ENCODE results near the gene ZNF358.

Gene ZNF358

DNA sequence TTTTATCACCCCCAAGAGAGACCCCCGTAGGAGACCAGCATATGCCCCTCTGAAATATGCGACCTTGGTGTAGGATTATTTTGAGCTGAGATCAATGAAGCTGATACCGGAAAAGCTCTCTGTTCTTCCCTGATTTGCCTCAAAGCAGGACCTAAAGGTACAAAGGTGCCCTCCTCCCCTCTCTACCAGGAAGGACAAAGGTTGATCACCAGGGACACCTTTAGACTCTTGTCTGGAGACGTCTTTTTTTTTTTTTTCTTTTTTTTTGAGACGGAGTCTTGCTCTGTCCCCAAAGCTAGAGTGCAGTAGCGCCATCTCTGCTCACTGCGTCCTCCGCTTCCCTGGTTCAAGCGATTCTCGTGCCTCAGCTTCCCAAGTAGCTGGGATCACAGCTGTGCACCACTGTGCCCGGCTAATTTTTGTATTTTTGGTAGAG, 26.3 kb upstream of the ZNF358 start:
- no peak for DNase-seq

GRCh38 chr19:7492142-7492541, 23.8 kb upstream of the ZNF358 start:
- no peak for DNase-seq

DNA sequence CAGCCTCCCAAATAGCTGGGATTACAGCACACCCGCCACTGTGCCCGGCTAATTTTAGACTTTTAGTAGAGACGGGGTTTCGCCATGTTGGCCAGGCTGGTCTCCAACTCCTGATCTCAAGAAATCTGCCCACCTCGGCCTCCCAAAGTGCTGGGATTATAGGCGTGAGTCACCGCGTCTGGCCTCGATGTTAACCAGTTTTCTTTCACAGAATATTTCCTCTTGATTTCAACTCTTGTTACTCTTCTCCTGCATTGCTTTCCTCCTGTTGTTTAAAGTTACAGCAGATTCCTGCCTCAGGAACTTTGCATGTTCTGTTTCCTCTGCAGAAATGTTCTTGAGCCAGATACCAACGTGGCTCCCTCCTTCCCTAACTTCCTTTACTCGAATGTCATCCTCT, 23.3 kb upstream of the ZNF358 start:
- no peak for DNase-seq

GRCh38 chr19:7494416-7495098, 21.3 kb upstream of the ZNF358 start:
- DNase-seq = no peak

DNA sequence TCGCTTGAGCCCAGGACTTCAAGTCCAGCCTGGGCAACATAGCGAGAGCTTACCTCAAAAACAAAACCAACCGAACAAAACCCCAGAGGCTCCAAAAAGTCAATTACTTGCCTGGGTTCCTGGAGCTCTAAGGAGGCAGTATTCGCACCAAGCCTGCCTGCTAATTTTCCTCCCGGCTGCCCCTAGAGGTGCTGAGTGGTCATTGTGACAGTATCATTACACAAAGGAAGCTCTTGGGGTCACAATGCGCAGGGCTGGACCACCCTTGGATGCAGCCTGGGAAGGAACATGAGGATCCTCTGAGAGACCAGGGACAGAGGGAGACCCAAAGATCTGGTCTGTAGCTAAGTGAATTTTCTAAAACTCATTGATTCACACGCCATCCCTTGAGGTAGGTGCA, 18.6 kb upstream of the ZNF358 start:
- DNase-seq = no peak

DNA sequence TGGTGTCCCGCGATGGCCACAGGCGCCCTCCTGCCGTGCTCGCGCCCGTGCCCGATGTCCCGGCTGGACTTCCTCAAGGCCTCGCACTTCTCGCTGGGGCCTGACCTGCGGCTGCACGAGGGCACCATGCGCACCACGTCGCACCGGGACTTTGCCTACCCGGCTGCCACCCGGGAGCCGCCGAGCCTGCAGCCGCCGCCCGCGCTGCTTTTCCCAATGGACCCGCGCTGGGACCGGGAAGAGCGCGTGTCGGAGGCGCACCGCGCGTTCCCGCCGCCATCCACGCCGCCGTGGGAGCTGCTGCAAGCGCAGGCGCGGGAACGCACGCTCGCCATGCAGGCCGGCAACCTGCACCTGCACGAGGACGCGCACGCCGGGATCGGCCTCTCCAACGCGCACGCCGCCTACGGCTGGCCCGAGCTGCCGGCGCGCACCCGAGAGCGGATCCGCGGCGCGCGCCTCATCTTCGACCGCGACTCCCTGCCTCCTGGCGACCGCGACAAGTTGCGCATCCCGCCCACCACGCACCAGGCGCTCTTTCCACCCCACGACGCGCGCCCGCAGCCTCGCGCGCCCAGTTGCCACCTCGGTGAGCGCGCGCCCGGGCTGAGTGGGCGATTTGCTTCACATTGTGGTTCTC, 15.0 kb upstream of the ZNF358 start:
- peak; percentile 37 for DNase-seq

- DNase-seq = no peak
Observed at GRCh38 chr19:7502552-7502951, 13.4 kb upstream of the ZNF358 start.

GRCh38 chr19:7504684-7505083, 11.2 kb upstream of the ZNF358 start:
- no peak for DNase-seq

DNA sequence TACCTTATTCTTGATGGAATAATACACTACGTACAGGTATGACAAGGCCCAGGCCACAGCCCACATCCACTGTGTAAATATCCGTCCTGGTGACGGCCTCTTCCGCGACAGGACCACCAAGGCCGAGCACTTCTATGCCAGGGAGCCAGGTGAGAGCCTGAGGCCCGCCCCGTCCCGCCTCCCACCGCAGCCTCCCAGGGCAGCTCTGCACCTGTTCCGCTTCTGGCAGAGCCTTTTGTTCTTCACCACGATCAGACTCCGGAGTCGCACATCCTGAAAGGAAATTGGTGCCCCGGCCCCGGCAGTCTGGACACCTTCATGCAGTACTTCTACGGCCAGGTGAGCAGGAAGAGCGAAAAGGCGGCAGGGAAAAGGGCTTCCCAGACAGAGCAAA, 10.6 kb upstream of the ZNF358 start:
- DNase-seq = no peak

DNA sequence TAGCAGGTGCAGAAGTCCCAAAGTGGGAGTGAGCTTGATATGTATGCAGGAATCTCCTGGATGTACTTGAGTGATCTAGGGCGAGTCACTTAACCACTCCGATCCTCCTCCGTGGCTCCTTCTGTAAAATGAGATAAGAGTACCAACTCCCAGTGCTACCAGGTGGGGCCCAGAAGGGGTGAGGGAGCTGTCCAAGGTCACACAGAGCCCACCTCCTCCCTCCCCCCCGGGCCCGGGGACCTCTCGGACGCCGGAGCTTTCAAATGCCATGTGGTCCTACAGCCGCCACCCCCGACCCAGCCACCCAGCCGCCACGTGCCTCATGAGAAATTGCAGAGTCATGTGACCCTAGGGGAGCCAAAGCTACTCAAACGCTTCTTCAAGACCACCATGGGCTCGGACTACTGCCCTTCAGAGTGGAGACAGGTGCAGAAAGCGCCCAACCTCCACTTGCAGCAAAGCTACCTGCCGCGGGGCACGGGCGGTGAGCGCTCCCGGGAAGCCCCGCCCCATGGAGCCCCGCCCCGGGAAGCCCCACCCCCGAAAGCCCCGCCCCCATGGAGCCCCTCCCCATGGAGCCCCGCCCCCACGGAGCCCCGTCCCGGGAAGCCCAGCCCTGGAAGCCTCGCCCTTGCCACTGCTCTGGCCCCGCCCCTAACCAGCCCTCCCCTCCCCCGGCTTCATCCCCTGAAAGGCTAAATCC, 10.1 kb upstream of the ZNF358 start:
- no peak for DNase-seq

- peak; percentile 40 for DNase-seq
Observed at GRCh38 chr19:7506385-7507328, 9.2 kb upstream of the ZNF358 start.

DNA sequence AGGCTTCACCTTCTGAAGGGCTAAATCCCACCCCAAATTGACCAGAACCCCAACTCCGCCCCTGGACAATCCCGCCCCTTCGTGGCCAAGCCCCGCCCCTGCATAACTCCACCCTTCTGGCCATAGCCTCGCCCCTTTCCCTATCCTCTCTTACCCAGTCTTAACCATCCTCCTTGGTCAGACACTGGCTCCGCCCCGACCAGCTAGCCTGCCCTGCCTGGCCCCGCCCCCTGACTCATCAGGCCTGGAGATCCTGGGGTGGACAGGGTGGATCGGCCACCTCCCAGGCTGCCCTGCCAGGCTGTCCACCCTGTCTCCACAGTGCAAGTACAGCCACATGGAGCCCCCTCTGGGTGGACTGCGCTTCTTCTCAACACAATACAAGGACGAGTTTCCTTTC, 8.0 kb upstream of the ZNF358 start:
- DNase-seq = no peak

GRCh38 chr19:7509625-7510024, 6.3 kb upstream of the ZNF358 start:
- no peak for DNase-seq

DNA sequence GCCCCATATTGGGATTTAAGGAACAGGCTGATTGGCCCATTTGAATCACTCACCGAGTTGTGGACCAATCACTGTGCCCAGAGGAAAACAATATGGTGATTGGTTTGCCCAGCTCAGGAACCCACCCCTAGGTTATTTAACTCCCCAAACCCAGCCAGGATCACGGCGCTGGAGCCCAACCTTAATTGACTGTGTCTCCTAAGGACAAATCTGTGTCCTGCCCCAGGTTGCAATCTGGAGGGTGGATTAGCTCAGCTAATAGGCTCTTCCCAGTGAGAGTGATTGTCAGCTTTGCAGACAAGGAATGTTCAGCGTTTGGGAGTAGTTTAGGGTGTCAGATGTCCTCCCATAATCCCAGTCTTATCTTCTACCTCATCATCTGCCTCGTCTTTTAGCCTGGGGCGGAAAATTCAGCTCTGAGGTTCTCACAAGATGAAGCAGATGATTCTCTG, 3.5 kb upstream of the ZNF358 start:
- DNase-seq = no peak

GRCh38 chr19:7513809-7514642, 1.9 kb upstream of the ZNF358 start:
- no peak for DNase-seq

GRCh38 chr19:7515110-7515644, 726 bp upstream of the ZNF358 start:
- DNase-seq = no peak

GRCh38 chr19:7516333-7516732, 430 bp downstream of the ZNF358 start:
- DNase-seq = no peak

DNA sequence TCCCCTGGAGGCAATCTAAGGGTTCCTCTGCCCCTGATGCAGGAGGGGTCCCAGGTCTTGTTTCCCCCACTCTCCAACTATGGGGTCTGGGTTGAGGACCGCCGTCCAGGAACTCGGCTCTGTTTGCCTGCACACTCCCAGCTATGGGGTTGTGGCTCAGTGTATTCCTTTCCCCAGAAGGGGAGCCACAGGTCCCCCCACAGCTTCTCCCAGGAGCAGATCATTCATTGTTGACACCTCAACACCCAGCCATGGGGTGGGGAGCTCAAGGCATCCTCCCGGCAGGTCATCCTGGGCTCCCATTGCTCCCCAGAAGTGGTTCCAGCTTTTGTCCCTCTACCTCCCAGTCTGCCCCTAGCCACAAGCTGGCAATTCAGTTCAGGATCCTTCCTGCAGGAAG, 975 bp downstream of the ZNF358 start:
- no peak for DNase-seq

- no peak for DNase-seq
Observed at GRCh38 chr19:7519361-7520130, 3.6 kb downstream of the ZNF358 start.

- no peak for DNase-seq
Observed at GRCh38 chr19:7520131-7521051, 4.5 kb downstream of the ZNF358 start.
